Right lobe of liver (tissue), 4 donors: ENCODE measurements around the gene DOCK1.
"Not testable (repeated sequence)": the region's sequence is repeated elsewhere in the genome, so short reads cannot be mapped to it uniquely, and the experiment has no call there.

Source experiments
- CTCF ChIP-seq, 4 donors: fragments of 200-600 bp in 3 of 4; fragments of 450-650 bp in 1 of 4; IDR thresholded peaks; one replicate each; pipeline versions ENCODE4 v1.5.1 to v1.8.0; 2016 to 2022; ENCODE audit warnings: antibody characterized with exemption in 4 of 4, mild to moderate bottlenecking in 2 of 4
- POLR2A ChIP-seq: fragments of 450-650 bp; IDR thresholded peaks from one replicate; pipeline ENCODE4 v1.6.1; 2017; ENCODE audit warnings: antibody characterized with exemption, mild to moderate bottlenecking
- donor health status: DM: no; HTN: no; CAD: no.
- donor health status: DM: no; HTN: no; CAD: no.
- donor health status: DM: no; HTN: yes; CAD: no.

DNA sequence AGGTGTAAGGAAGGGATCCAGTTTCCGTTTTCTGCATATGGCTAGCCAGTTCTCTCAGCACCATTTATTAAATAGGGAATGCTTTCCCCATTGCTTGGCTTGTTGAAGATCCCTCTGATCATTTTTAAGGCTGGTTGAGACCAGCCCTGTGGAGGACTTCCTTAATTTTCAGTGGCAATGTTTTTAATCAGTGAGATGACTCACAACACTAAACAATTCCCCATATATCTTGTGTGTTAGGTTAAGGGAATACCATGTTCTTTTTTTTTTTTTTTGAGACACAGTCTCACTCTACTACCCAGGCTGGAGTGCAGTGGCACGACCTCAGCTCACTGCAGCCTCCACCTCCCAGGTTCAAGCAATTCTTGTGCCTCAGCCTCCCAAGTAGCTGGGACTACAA is 404.4 kb downstream of the DOCK1 start:
- not testable (repeated sequence) for TF ChIP-seq CTCF (IDR thresholded peaks at IDR 0.05); POLR2A
